Fibroblast of villous mesenchyme (primary cell): Measurements from ENCODE around the gene PNCK. TPM values are rescaled to one million over a fixed set of nuclear protein-coding genes. Genes with fewer than 3 reads are reported as not detected.

Source experiments
- DNase-seq: peaks from one replicate; pipeline ENCODE4 v3.0.0-alpha.2; 2010; ENCODE audit warnings: low read depth
- H3K4me3 ChIP-seq: 2 replicates; pipeline ENCODE4 v1.5.1; 2011; ENCODE audit warnings: low read depth, mild to moderate bottlenecking, low read length
- total RNA-seq: library from RNA; depleted of rRNA; stranded (reverse); fragments of >200 nt; gene quantifications from 2 replicates; pipeline ENCODE4 v1.2.3, GENCODE V29; 2012
- TF ChIP-seq, protein P1 (sequence below): IDR thresholded peaks from 2 replicates; pipeline ENCODE4 v1.5.1; 2012; ENCODE audit warnings: low read depth, mild to moderate bottlenecking, low read length; ENCODE audit not compliant: insufficient read depth

PNCK gene
- total RNA-seq, 1 donor: under 0.01 TPM

GRCh38 chrX:153641627-153642026, 32.0 kb downstream of the PNCK start:
- H3K4me3 ChIP-seq: no peak overlapping the region
- DNase-seq: no peak
- TF ChIP-seq, protein P1, sequence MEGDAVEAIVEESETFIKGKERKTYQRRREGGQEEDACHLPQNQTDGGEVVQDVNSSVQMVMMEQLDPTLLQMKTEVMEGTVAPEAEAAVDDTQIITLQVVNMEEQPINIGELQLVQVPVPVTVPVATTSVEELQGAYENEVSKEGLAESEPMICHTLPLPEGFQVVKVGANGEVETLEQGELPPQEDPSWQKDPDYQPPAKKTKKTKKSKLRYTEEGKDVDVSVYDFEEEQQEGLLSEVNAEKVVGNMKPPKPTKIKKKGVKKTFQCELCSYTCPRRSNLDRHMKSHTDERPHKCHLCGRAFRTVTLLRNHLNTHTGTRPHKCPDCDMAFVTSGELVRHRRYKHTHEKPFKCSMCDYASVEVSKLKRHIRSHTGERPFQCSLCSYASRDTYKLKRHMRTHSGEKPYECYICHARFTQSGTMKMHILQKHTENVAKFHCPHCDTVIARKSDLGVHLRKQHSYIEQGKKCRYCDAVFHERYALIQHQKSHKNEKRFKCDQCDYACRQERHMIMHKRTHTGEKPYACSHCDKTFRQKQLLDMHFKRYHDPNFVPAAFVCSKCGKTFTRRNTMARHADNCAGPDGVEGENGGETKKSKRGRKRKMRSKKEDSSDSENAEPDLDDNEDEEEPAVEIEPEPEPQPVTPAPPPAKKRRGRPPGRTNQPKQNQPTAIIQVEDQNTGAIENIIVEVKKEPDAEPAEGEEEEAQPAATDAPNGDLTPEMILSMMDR: no peak

DNA sequence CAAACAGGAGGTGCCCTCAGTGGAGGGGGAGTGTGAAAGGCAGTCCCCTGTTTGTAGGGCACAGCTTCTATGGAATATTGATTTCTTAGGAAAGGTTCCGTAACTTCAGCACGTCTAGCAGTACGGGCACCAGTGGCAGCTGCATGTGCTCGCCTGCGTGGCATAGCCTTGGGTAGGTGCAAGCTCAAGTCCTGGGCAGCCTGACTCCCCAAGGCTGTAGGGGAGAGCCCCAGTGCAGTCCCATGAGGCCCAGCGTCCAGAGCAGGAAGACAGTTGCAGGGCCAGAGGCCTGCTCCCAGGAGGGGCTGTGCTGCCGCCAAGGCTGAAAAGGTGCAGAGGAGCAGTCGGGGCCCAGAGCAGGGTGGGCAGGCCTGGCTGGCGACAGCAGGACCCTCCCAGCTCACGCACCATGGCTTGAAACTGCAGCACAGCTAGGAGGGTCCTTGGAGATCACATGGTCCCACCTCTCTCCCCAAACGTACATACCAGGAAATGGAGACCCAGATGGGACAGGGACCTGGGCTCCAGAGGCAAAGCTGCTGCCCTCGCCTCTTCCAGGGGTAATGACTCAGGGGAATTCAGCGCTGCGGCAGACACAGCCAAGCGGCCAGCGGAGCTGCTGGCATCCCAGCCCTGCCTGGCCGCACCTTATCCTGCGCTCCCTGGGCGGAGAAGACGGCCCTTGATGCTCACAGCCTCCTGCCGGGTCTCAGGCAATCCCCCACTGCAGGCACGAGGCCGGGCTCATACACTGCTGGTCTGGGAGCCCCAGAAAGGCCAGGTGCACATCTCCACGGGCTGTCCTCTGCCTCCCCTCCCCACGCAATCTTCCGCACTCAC, 32.7 kb downstream of the PNCK start:
- TF ChIP-seq, protein P1: no peak
- DNase-seq: no peak

DNA sequence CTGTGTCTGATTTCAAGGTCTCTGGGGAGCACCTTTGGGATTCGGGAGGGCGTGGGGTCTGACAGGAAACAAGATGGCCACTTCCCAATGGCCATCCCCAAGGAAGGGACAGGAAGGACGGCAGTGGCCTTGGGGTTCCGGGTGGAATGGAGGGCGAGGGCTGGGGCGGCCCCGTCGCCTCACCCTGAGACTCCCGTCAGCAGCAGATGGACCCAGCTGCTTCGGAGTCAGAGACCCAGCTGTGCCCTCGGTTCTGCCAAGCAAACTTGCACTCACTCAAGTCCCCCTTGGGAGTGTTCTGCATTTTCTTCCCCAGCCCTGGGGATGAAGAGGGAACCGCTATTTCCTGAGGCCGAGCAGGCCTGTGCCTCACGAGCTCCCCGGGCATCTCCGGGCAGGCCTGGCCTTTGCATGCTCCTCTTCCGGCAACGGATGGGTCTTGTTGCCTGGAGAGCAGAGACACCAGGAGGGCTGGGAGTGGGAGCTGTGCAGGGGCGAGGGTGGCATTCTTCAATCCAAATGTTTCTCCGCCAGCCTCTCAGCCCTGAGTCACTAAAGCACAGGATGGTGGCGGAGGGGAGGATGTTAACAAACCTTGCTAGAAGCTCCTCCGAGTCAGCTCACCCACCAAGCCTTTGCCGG, 33.4 kb downstream of the PNCK start:
- TF ChIP-seq, protein P1: no peak
- DNase-seq: no peak
- no peak overlapping the region for H3K4me3 ChIP-seq

More for the DNA sequence above, 32.7 kb downstream of the PNCK start:
- no peak overlapping the region for H3K4me3 ChIP-seq

DNA sequence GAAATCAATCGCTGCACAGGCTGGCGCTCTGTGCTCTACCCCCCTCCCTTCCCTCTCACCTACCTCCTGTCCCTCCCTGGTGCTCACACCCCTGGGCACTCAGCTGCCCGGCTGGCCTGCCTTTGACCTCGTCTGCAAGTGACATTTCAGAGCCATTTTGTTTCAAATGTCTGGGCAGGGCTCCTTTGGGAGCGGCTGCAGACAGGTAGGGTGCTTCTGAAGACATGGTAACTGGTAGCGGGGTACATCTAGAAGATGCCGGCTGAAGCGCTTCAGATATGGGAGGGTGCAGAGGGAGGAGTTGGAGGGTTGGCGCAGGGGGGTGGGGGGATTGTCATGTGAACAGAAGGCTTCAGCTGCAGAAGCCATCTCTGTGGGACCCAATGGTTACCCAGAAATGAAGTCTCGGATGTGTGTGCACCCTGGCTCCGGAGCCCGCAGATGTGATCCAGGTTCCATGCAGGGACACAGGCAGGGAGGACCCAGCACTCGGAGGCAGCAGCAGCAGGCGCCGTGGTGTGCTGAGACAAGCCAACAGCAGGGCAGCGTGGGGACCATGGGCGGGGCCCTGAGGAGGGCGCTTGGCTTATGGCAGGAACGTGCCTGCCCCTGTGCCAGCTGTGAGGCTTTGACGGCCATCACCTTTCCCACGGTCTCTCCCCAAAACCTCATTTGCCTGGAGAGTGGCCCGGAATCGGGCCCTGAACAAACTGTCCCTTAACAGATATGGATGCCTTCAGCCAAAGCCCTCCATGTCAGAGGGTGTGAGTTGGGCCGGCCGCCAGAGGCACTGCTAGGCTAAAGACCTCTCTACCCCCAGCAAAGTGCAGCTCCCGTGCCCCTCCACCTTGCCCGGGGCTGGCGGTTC, 34.2 kb downstream of the PNCK start:
- DNase-seq: no peak
- H3K4me3 ChIP-seq: no peak overlapping the region
- TF ChIP-seq, protein P1: no peak

GRCh38 chrX:153638436-153639176, 35.0 kb downstream of the PNCK start:
- no peak overlapping the region for H3K4me3 ChIP-seq
- no peak for DNase-seq
- TF ChIP-seq, protein P1: no peak

DNA sequence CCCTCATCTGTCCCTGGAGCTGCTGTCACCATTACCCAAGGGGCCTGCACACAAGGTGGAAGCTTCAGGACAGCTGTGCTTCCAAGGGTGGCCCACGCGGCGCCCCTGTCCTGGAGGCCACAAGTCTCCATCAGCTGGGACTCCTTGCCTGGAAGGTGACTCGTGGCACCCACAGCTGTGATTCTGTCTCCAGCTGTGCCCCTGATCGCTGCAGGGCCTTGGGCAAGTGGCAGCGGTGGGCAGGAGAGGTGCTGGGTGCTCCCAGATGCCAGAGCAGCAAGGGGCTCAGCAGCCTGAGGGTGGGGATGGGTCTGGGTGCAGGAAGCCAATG, 35.6 kb downstream of the PNCK start:
- TF ChIP-seq, protein P1: no peak
- no peak overlapping the region for H3K4me3 ChIP-seq
- DNase-seq: no peak
